ENCODE data around the gene C12orf57.

DNA sequence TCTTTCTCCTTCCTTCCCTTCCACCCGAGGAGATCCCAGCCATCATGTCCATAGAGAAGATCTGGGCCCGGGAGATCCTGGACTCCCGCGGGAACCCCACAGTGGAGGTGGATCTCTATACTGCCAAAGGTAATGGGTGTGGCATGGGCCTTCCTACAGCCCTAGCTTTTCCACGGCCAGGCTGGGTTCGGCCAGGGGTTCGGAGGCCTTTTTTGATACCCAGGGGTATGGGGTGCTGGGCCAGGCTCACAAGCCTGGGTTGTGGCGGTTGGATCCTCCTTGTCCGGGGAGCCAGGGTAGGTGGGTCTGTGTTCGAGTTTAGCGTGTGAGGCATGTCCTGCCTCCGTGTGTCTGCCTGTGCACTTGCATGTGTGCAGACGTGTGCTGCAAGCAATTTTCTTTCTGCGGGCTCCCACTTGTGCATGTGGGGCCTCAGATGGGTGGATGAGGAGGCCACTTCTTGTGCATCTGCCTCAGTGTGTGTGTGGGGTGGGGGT is 28.0 kb upstream of the C12orf57 start:
- TF ChIP-seq, protein P1, sequence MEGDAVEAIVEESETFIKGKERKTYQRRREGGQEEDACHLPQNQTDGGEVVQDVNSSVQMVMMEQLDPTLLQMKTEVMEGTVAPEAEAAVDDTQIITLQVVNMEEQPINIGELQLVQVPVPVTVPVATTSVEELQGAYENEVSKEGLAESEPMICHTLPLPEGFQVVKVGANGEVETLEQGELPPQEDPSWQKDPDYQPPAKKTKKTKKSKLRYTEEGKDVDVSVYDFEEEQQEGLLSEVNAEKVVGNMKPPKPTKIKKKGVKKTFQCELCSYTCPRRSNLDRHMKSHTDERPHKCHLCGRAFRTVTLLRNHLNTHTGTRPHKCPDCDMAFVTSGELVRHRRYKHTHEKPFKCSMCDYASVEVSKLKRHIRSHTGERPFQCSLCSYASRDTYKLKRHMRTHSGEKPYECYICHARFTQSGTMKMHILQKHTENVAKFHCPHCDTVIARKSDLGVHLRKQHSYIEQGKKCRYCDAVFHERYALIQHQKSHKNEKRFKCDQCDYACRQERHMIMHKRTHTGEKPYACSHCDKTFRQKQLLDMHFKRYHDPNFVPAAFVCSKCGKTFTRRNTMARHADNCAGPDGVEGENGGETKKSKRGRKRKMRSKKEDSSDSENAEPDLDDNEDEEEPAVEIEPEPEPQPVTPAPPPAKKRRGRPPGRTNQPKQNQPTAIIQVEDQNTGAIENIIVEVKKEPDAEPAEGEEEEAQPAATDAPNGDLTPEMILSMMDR (IDR thresholded peaks at IDR 0.05): no peak
- no peak for TF ChIP-seq POLR2A (IDR thresholded peaks at IDR 0.05)
